K562 (cell line): Measurements from ENCODE around the gene RPEL1. TPM values are rescaled to one million over a fixed set of nuclear protein-coding genes. Genes with fewer than 3 reads are reported as not detected.

Experiments used
- ATAC-seq: fragments of 200-7000 bp; cut with Tn5 transposase; 3 replicates; pipeline ENCODE4 v1.9.1; 2020; ENCODE audit warnings: moderate library complexity
- BruUV-seq: library from RNA; stranded (reverse); fragments of 400-500 nt; replicated peaks from 2 replicates; lab custom pipeline; 2021; lab: Mats Ljungman, UMichigan
- CTCF ChIA-PET: fragments of 300-600 bp; formaldehyde crosslinking; extraction: SDS; loops from one replicate; lab custom pipeline; 2021; ENCODE audit warnings: low intra/inter-chr PET ratio; lab: Yijun Ruan, JAX
- POLR2A ChIA-PET: fragments of 300-600, 350-650 bp; sonication (Branson Sonifier 250); formaldehyde crosslinking; extraction: SDS; loops from one replicate; lab custom pipeline; 2021; ENCODE audit warnings: antibody characterized with exemption, inconsistent platforms; lab: Yijun Ruan, JAX
- DNase-seq, 4 experiments: peaks; one replicate each; pipeline versions ENCODE4 v3.0.0 to v3.0.0-alpha.2; 2011 to 2018; ENCODE audit warnings: low spot score in 3 of 4, mixed read lengths in 3 of 4; ENCODE audit errors: extremely low read depth in 1 of 4
- FAIRE-seq: peaks from 2 replicates; lab custom pipeline; 2011; peaks lifted over from hg19 to GRCh38; lab: Jason Lieb, UNC
- H2AFZ ChIP-seq: 2 replicates; pipeline ENCODE4 v1.6.0; 2011; ENCODE audit warnings: low read depth, low read length, control low read depth, inconsistent platforms
- H3K27ac ChIP-seq: fragments of 200-600 bp; 3 replicates; pipeline ENCODE4 v1.8.0; 2011; ENCODE audit warnings: low read depth, mild to moderate bottlenecking, control low read depth, inconsistent platforms, low read length, moderate library complexity, mixed read lengths; ENCODE audit errors: extremely low read depth
- H3K27me3 ChIP-seq, 2 experiments: fragments of 300-600 bp in 1 of 2; 2 replicates in 1 of 2; 3 replicates in 1 of 2; pipeline versions ENCODE4 v1.6.0 to v1.8.0; 2011; ENCODE audit warnings: inconsistent platforms in 2 of 2, low read length in 2 of 2, mild to moderate bottlenecking in 1 of 2, mixed read lengths in 1 of 2, moderate library complexity in 1 of 2; ENCODE audit not compliant: control insufficient read depth in 2 of 2, insufficient read depth in 2 of 2
- H3K36me3 ChIP-seq: fragments of 300-600 bp; 3 replicates; pipeline ENCODE4 v1.8.0; 2011; ENCODE audit warnings: mild to moderate bottlenecking, low read length, inconsistent platforms; ENCODE audit not compliant: control insufficient read depth, insufficient read depth
- H3K4me1 ChIP-seq, 2 experiments: fragments of 200-600 bp in 1 of 2; replicated peaks in 1 of 2; 2 replicates in 1 of 2; 3 replicates in 1 of 2; pipeline versions ENCODE4 v1.5.1 to v1.8.0; 2011; ENCODE audit warnings: inconsistent platforms in 2 of 2, low read length in 2 of 2, mild to moderate bottlenecking in 1 of 2, mixed read lengths in 1 of 2, moderate library complexity in 1 of 2; ENCODE audit not compliant: control insufficient read depth in 2 of 2, insufficient read depth in 2 of 2
- H3K4me2 ChIP-seq: 2 replicates; pipeline ENCODE4 v1.6.1; 2011; ENCODE audit warnings: low read length, control low read depth, inconsistent platforms, mixed read lengths; ENCODE audit not compliant: insufficient read depth
- H3K4me3 ChIP-seq: fragments of 200-600 bp; sonication (generic), shearing (Covaris generic); 2 replicates; pipeline ENCODE4 v1.5.1; 2016; ENCODE audit warnings: control low read depth, inconsistent platforms
- H3K79me2 ChIP-seq: fragments of 200-600 bp; 3 replicates; pipeline ENCODE4 v1.8.0; 2011; ENCODE audit warnings: low read length, inconsistent platforms; ENCODE audit not compliant: control insufficient read depth, insufficient read depth
- H3K9ac ChIP-seq, 2 experiments: 2 replicates each; pipeline versions ENCODE4 v1.6.0 to v1.6.1; 2011; ENCODE audit warnings: low read depth in 2 of 2, low read length in 2 of 2, control low read depth in 1 of 2, inconsistent platforms in 1 of 2, mild to moderate bottlenecking in 1 of 2, mixed read lengths in 1 of 2; ENCODE audit not compliant: insufficient read depth in 1 of 2
- H3K9me1 ChIP-seq: one replicate; pipeline ENCODE4 v1.6.0; 2011; ENCODE audit warnings: inconsistent platforms, mild to moderate bottlenecking, low read length, moderate library complexity; ENCODE audit not compliant: control insufficient read depth, insufficient read depth
- H3K9me3 ChIP-seq: replicated peaks from 2 replicates; pipeline ENCODE4 v1.5.1; 2011; ENCODE audit warnings: low read depth, low read length, inconsistent platforms; ENCODE audit not compliant: control insufficient read depth, insufficient read depth
- H4K20me1 ChIP-seq: replicated peaks from 2 replicates; pipeline ENCODE4 v1.6.1; 2011; ENCODE audit warnings: low read length, inconsistent platforms, mixed read lengths; ENCODE audit not compliant: control insufficient read depth, insufficient read depth
- ATF6 ChIP-seq: sonication (generic); formaldehyde crosslinking; IDR thresholded peaks from 2 replicates; pipeline ENCODE4 v1.4.0; 2020; ENCODE audit warnings: mild to moderate bottlenecking, missing genetic modification reagents
- MIER1 ChIP-seq: fragments of 450-650 bp; IDR thresholded peaks from 2 replicates; pipeline ENCODE4 v1.6.1; 2016; ENCODE audit warnings: antibody characterized with exemption, mild to moderate bottlenecking, low read depth
- MYC ChIP-seq, 2 experiments: fragments of 250-450 bp in 1 of 2; sonication (Bioruptor Pico) in 1 of 2; IDR thresholded peaks; 2 replicates each; pipeline versions ENCODE4 v1.5.1 to v1.6.1; 2012 to 2021; ENCODE audit warnings: low read depth in 2 of 2, borderline replicate concordance in 1 of 2, improper control_type of control experiment in 1 of 2, low read length in 1 of 2, mild to moderate bottlenecking in 1 of 2, moderate library complexity in 1 of 2
- PHF21A ChIP-seq: fragments of 450-650 bp; IDR thresholded peaks from 2 replicates; pipeline ENCODE4 v1.6.1; 2017; ENCODE audit warnings: low read depth, borderline replicate concordance
- PRPF4 ChIP-seq: fragments of 200-400 bp; formaldehyde crosslinking; IDR thresholded peaks from one replicate; pipeline ENCODE4 v1.6.1; 2017; ENCODE audit warnings: low read length, low read depth, mild to moderate bottlenecking; ENCODE audit not compliant: insufficient read depth, poor library complexity, severe bottlenecking
- SMAD3 ChIP-seq: fragments of 450-650 bp; formaldehyde crosslinking; conservative IDR thresholded peaks from 2 replicates; pipeline ENCODE4 v1.4.0; 2020; ENCODE audit warnings: mild to moderate bottlenecking
- SRSF9 ChIP-seq: fragments of 200-400 bp; formaldehyde crosslinking; IDR thresholded peaks from 2 replicates; pipeline ENCODE4 v1.6.1; 2017; ENCODE audit warnings: low read depth, low read length, borderline replicate concordance
- TRIM28 ChIP-seq: fragments of 450-650 bp; IDR thresholded peaks from 2 replicates; pipeline ENCODE4 v1.6.1; 2017
- ZNF395 ChIP-seq: fragments of 200-800 bp; sonication (Bioruptor generic); IDR thresholded peaks from 2 replicates; pipeline ENCODE4 v1.6.1; 2017; ENCODE audit warnings: missing genetic modification characterization, missing compliant biosample characterization
- ZNF589 ChIP-seq: fragments of 200-800 bp; sonication (Bioruptor generic); IDR thresholded peaks from 2 replicates; pipeline ENCODE4 v1.6.1; 2016; ENCODE audit warnings: low read depth, missing genetic modification characterization, missing compliant biosample characterization
- WGBS: fragments of 100-300 bp; shearing (Covaris generic); methylation state at CpG from one replicate; pipeline ENCODE4 v1.1.6; 2016; ENCODE audit warnings: low coverage, mixed read lengths; ENCODE audit not compliant: insufficient coverage; ENCODE audit errors: missing lambda C conversion rate; 5-methylcytosine and 5-hydroxymethylcytosine counted together
- in situ Hi-C: fragments of 300-500 bp; cut with MboI; formaldehyde crosslinking; loops from 4 replicates; pipeline ENCODE4 v1.15.0; 2018; ENCODE audit warnings: inconsistent platforms, mixed read lengths
- intact Hi-C: fragments of 100-400 bp; cut with micrococcal nuclease; formaldehyde crosslinking; loops from 2 replicates; pipeline ENCODE4 v1.14.2; 2022
- polyA plus RNA-seq, 8 experiments: library from polyadenylated mRNA; depleted of rRNA in 4 of 8; stranded (reverse) in 5 of 8; unstranded in 3 of 8; fragments of >200 nt; fragmentation: Nextera tagmentation in 2 of 8; fragmentation: Illumina TruSeq in 1 of 8; extraction: Ambion mirVana in 2 of 8; extraction: Trizol in 1 of 8; gene quantifications; 2 replicates each; pipeline versions ENCODE4 v1.2.1 to v1.2.3, GENCODE V29; 2011 to 2014; ENCODE audit warnings: inconsistent platforms in 1 of 8, missing spikeins in 1 of 8
- total RNA-seq, 7 experiments: library from RNA; depleted of rRNA in 6 of 7; stranded (reverse); fragments of >200 nt in 6 of 7; fragmentation: Illumina TruSeq in 2 of 7; extraction: Trizol in 2 of 7; gene quantifications; 2 replicates each; pipeline versions ENCODE4 v1.2.1 to v1.2.3, GENCODE V29; 2011 to 2021; ENCODE audit warnings: low replicate concordance in 1 of 7

Gene RPEL1
- total and polyA plus RNA-seq, 9 of the 15 experiments (the other 6 are each of a cell fraction or from before 2014, with no cell fraction given): 0.04 to 0.15 (median 0.07) TPM; not detected in 4

GRCh38 chr10:103278537-103278823 is 32.8 kb downstream of the RPEL1 start:
- no peak overlapping the region for H3K4me3 ChIP-seq
- TF ChIP-seq PRPF4 (no peak), SRSF9 (no peak), PHF21A (no peak), ZNF395 (no peak), TRIM28 (no peak), SMAD3 (CRISPR knock-in tag) (no peak), ZNF589 (CRISPR knock-in tag) (no peak), MIER1 (no peak), MYC (IDR thresholded peaks at IDR 0.05; ENCODE audit: low read depth, low read length) (no peak), MYC (CRISPR knock-in tag; IDR thresholded peaks at IDR 0.05; ENCODE audit: borderline replicate concordance, low read depth) (no peak), ATF6 (CRISPR knock-in tag) (no peak)
- TF ChIP-seq, all 486 proteins: peak for 0
- no peak overlapping the region for H3K4me2 ChIP-seq
- H3K79me2 ChIP-seq: no peaks in the 10 kb centered on the region
- 55% methylated on average over 5 of the region's 12 CpGs for WGBS
- ChIA-PET POLR2A (interaction anchor here (1.6 kb wide), 1 partner anchor 13 kb away, joined by 5 read pairs; no protein-coding TSS in a partner anchor), CTCF (no interaction called here)
- no TSS peak for BruUV-seq
- H3K9me3 ChIP-seq: no peaks in the 10 kb centered on the region
- peaks cover 0 to 14% of the 10 kb centered on the region in 2 experiments; a peak in 1 of 5 replicates for H3K27me3 ChIP-seq
- in situ Hi-C loops (no loop called here), intact Hi-C loops (no loop called here)
- no peaks in the 10 kb centered on the region for H3K36me3 ChIP-seq
- FAIRE-seq: no peak
- DNase-seq: no peak
- no peak overlapping the region for H3K9ac ChIP-seq
- no peak overlapping the region for H2AFZ ChIP-seq
- no peaks in the 10 kb centered on the region for H3K9me1 ChIP-seq
- H3K27ac ChIP-seq: no peak overlapping the region
- H4K20me1 ChIP-seq: no peaks in the 10 kb centered on the region; the same call in 1 of the 2 replicates
- H3K4me1 ChIP-seq: peaks cover 0 to 3% of the 10 kb centered on the region in 2 experiments; a peak in 2 of 5 replicates
- no peak for ATAC-seq
